ENCODE results near the gene PRG2.

PRG2 gene

GRCh38 chr11:57395905-57396623 lies 5.6 kb upstream of the PRG2 start:
- no peak for DNase-seq

- no peak for DNase-seq
Measured at GRCh38 chr11:57394203-57394965, 3.9 kb upstream of the PRG2 start.

- no peak for DNase-seq
Measured at GRCh38 chr11:57392763-57393105, 2.3 kb upstream of the PRG2 start.

- DNase-seq: no peak
Measured at GRCh38 chr11:57392066-57392762, 1.8 kb upstream of the PRG2 start.

GRCh38 chr11:57391539-57391938 lies 1.1 kb upstream of the PRG2 start:
- DNase-seq: no peak

- DNase-seq: no peak
Measured at GRCh38 chr11:57391111-57391510, 661 bp upstream of the PRG2 start.

- no peak for DNase-seq
Measured at GRCh38 chr11:57387289-57388030, 3.0 kb downstream of the PRG2 start.

GRCh38 chr11:57386178-57386940 lies 4.1 kb downstream of the PRG2 start:
- no peak for DNase-seq

- no peak for DNase-seq
Measured at GRCh38 chr11:57380975-57381374, 9.5 kb downstream of the PRG2 start, which contains the start of gene PRG3. Gene PRG3, minus strand, starts transcription at chr11:57381150. Its CDS starts 442 bp downstream, at chr11:57380708.

- no peak for DNase-seq
Measured at GRCh38 chr11:57379732-57380131, 10.7 kb downstream of the PRG2 start.

- no peak for DNase-seq
Measured at GRCh38 chr11:57378186-57378585, 12.3 kb downstream of the PRG2 start.

GRCh38 chr11:57377107-57377506 lies 13.3 kb downstream of the PRG2 start:
- no peak for DNase-seq

GRCh38 chr11:57376095-57377090 lies 14.1 kb downstream of the PRG2 start:
- no peak for DNase-seq

GRCh38 chr11:57375490-57375889 lies 15.0 kb downstream of the PRG2 start:
- DNase-seq: no peak

- no peak for DNase-seq
Measured at GRCh38 chr11:57374966-57375365, 15.5 kb downstream of the PRG2 start.

GRCh38 chr11:57373146-57373545 lies 17.3 kb downstream of the PRG2 start:
- DNase-seq: no peak

- no peak for DNase-seq
Measured at GRCh38 chr11:57370941-57371340, 19.5 kb downstream of the PRG2 start.

GRCh38 chr11:57370251-57370650 lies 20.2 kb downstream of the PRG2 start:
- DNase-seq: no peak

GRCh38 chr11:57368845-57369232 lies 21.6 kb downstream of the PRG2 start:
- DNase-seq: no peak

GRCh38 chr11:57368106-57368844 lies 22.2 kb downstream of the PRG2 start:
- DNase-seq: no peak
